GM18861 (cell line): ENCODE results near the gene LLGL2.

ENCODE experiments used
- ATAC-seq: cut with Tn5 transposase; IDR thresholded peaks from one replicate; pipeline ENCODE4 v1.9.1; 2021; ENCODE audit not compliant: unreplicated experiment

Gene LLGL2

DNA sequence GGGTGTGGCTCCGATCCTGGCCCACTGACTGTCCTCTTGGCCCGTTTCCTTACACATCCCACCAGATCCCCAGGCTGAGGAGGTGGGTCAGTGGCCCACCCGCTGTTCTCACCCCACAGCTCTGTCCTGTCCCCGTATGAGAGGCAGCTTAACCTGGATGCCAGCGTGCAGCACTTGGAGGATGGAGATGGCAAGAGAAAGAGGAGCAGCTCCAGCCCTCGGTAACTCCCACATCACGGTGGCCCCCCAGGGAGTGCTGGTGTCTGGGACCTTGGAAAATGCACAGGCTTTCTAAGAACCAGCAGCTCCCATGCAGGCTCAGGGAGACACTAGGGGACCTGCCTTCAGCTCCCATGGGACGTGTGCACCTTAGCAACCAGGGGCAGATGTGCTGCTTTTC lies 4.2 kb upstream of the LLGL2 start:
- ATAC-seq, result no peak

DNA sequence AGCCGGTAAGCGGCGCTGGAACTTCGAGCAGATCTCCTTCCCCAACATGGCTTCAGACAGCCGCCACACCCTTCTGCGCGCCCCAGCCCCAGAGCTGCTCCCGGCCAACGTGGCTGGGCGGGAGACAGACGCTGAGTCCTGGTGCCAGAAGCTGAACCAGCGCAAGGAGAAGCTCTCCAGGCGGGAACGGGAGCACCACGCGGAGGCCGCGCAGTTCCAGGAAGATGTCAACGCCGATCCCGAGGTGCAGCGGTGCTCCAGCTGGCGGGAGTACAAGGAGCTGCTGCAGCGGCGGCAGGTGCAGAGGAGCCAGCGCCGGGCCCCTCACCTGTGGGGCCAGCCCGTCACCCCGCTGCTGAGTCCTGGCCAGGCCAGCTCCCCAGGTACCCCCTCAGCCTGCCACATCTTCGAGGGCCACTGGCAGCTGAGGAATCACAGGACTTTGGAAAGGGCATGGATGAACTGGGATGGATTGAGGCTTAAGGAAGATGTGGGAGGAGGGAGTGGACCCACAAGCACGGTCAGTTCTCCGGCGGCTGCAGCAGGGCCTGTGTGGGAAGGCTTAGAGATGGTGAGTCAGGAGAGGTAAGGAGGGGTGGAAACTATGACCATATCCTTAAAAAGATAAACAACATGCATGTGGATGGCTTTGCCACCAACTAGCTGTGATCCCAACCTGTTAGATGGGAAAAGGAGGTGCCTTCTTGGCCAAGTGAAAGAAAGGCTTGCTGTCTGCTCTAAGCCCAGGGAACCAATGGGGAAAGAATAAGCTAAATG lies 3.4 kb upstream of the LLGL2 start:
- no peak for ATAC-seq

DNA sequence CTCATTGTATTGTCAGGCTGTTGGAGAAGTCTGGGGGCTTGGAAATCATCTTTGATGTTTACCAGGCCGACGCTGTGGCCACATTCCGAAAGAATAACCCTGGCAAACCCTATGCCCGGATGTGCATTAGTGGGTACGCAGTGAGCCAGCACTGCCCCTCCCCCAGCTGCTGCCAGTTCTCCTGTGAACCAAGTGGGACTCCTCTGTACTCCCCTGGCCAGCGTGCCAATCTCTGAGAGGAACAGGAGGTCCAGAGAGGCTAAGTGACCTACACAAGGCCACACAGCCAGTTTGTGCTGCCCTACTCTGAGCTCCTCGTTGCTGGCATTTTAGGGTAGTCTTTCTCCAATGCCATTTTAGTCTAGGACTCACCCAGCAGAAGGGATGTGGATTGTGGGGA lies 1.9 kb upstream of the LLGL2 start:
- ATAC-seq, result no peak

DNA sequence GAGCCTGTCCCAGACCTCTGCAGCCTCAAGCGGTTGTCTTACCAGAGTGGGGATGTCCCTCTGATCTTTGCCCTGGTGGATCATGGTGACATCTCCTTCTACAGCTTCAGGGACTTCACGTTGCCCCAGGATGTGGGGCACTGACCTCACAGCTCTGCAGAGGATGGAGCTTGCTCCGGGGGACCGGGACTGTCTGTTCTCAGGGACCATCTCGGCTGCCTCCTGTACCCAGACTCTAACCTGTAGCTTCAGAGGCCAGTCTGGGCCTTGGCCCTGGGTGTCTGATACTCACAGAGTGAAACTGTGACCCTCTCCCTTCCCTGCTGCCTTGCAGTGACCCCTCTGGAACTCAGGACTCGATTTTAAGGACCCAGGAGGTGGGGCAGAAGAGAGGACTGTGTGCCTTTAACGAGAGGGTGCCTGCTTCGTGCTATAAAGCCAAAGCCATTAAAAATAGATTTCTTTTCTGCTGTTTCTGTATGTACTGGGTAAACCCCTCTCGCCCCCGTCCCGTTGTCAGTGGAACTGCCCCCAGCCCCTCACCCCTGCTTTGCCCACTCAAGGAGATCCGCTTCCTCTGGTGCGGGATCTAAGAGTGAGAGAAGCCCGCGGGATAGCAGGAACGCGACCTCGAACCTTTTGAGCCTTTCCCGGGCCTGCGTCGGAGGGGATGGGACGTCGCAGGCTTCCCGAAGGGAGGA lies 1.1 kb upstream of the LLGL2 start:
- ATAC-seq, result no peak

DNA sequence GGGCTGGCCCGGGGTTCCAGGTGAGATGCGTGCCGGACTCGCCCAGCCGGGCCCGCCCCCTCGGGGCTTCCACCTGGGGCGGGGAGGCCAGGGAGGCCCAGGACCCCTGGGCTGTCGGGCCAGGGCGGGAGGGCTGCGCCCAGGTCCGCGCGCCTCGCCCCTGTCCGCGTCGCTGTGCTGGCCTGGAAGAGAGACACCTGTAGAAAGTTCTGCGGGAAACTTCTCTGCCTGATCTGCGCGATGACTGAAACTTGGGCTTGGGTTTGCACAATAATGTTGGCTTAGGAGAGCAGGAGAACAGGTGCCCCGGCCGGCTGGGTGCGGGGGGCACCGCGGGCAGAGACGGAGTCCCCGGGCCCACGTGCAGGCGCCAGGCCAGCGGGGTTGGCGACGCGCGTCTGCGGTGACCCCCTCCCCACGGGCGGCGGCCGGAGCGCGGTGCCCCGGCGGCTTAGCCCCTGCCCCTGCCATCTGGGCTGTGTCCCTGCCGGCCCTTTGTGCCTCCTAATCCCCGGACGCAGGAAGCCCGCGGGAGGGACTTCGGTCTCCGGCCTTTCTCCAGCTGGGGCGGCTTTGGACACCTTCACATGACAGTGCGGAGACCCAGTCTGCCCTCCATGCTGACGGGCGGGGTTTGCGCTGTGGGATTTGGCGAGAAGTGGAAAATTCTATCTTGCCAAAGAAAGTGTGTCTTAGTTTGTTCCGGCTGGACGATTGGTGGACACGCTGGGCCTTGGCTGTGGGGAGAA lies 483 bp downstream of the LLGL2 start:
- peak; percentile 3 for ATAC-seq

DNA sequence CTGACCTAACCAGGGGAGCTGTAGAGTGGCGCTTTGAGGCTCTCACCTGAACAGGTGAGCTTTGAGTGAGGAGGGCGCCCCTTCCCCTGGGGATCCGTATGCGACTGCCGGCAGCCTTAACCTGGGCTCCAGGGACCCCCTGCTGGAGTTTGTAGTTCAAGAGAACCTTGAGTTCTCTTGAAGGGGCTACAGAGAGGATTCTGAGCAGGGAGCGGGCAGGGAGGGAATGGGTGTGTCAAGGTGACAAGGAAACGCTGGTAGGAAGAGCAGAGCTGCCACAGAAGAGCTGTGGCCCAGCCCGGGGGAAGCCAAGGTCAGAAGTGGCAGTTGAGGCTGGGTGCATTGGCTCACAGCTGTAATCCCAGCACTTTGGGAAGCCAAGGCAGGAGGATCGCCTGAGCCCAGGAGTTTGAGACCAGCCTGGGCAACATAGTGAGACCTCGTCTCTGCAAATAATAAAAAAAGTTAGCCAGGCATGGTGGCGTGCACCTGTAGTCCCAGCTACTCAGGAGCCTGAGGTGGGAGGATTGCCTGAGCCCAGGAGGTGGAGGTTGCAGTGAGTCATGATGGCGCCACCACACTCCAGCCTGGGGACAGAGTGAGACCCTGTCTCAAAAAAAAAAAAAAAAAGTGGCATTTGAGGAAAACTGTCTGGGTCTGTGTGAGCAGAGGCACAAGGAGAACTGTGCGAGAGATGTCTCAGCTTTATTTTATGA lies 1.2 kb downstream of the LLGL2 start:
- no peak for ATAC-seq

DNA sequence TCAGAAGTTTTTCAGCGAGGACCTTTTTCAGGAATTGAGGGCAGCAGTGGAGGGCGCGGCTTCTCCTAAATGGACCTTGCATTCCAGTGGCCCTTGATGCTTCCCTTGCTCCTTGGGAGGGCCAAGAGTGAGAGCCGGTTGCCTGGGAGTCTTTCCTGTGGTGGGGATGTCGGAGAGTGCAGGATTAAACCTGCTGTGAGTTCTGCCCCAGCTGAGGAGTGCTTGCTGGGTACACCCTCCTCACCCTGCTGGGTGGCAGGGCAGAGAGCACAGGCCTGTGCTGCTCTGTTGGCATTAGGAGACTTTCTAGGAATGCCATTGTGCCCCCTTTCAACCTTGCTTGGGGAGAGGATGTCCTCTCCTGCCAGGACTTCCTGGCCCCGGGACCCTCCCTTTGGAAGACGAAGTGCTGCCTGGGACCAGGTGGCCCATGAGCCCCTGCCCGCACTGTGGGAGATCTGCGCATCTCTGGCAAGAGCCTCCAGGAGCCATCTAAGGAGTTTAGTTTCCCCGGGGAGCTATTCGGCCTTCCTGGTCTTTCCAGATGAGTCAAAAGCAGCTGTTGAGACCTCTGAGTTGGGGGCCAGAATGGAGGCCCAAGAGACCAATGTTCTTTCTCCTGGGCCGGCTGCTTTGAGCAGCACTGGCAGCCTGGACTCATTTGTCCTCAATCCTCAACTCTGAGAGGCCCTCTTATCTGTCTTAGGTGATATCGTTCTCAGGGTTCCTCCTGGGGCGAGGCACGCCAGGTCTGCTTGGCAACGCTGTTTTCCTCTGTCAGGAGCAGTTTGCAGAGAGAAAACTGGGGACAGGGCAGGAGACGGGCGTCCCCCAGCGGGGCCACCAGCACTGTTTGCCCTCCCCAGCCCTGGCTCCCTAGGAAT lies 5.6 kb downstream of the LLGL2 start:
- ATAC-seq, result no peak

DNA sequence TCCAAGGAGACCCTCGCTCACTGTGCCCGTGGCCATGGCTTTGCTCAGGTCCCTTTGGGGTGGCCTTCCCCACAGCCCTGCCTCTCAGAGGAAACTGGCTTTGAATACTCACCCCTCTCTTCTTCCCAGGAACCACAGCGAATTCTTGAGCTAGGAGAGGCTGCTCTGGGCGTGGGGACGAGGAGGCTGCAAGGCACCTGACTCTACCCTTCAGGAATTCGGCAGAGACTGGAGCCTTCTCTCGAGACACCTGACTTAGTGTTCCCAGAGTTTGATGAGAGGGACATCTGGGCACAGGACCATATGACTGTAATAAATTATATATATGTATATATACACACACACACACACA lies 6.2 kb downstream of the LLGL2 start:
- ATAC-seq, result no peak

DNA sequence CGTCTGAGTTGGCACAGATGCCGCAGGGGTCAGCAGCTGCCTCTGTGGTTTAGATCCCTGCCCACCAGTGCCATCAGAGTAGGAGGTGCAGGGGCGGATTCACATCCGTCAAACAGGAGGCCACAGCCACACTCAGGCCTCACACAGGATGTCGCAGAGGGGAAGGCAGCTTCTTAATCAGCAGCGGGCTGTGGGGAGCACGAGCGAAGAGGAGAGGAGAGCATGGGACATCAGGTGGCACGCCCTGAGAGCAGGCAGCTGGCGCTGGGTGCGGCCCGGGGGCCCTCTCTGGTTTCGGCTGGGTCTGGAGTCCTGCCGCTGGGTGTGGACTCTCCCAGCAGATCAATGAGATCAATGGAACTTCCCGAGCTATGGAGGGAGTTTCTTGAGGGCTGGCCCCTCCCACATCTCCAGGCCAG lies 9.6 kb downstream of the LLGL2 start:
- no peak for ATAC-seq

DNA sequence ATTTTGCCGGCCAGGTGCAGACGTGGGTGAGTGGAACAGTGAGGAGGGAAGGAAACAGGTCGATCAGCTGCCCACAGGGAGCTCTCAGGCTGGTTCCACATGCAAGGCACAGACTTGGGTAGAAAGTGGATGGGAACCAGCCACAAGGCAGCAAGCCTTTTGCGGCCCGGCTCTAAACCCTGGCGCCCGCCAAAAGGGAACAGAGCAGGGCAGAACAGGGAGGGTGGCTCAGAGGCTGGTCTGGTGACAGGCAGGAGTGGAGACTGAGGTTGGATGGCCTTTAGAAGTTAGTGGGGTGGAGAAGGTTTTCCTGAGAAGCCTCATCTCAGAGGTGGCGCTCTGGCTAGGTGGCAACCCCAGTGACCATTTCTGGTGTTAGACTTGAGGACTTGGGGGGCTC lies 10.4 kb downstream of the LLGL2 start:
- ATAC-seq, result no peak

DNA sequence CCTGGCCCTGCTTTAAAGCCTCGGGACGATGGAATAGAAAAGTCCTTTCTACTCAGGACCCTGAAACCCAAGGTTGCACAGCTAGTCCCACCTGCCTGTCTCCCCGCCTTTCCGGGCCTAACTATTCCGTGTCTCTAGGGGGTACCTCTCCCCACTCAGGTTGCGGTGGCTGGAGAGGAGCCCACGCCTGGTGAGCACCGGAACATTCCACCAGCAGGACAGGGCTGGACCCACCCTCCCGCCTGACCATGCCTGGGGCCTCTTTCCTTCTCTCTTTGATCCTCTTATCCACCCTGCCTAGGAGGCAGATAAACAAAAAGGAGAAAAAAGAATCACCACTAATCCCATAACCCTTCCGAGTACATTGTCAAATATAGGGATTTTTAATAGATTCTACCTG lies 10.9 kb downstream of the LLGL2 start:
- ATAC-seq, result no peak

DNA sequence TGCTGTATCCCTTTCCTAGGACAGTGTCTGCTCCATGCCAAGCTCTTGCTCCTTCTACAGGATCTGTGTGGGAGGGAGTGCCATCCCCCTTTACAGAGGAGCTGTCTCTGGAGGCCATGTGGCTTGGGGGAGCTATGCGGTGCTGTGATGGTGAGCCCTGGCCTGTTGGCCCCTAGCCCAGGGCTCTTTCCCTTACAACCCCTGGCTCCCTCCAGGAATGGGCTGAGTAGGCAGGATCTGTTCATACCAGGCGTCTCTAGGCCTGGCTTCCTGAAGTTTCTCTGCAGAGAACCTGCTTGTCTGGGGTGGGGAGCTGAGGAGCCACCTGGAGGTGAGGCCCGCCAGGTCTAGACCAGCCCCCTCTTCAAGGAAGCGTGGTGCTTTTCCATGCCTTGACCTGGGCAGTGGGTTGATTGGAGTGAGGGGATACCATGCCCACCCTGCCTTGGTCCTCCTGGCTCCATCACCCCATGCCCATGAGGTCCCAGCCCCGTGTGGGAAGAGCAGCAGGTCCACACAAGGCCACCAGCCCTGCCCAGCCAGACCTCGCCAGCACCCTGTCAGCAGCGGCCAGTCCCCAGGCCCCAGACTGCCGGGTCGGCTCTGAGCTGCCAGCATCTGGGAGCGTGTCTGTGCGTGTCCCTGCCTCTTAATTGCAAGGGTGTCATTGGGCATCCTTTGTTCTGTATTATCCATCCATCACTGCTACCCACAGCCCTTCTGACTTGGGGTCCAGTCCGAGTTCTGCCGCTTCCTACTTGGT lies 14.7 kb downstream of the LLGL2 start:
- no peak for ATAC-seq

DNA sequence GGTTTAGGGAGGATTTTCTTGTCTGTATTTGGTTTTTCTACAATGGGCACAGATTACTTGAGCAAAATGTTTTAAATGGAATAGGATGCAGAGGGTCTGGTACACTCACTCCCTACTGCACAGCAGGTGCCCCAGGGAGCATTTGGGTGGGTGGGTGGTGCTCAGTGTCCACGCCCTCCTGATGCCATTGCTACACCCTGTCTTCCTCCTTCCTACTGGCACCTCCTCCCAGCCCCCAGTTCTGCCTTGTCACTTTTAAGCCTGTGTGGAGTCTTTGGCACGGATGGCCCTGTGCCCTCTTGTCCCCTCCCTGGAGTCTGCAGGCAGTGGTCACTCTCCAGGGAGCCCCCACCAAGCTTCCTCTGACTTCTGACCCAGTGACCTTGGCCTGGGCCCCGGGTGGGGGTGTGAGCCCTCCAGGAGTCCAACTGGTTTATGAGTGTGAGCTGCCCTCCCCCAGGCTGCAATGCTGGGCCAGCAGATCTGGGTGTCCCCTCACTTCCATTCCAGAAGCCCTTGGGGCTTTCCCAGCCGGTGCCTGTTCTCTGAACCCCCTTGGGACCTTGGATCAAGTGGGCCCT lies 15.5 kb downstream of the LLGL2 start:
- no peak for ATAC-seq

DNA sequence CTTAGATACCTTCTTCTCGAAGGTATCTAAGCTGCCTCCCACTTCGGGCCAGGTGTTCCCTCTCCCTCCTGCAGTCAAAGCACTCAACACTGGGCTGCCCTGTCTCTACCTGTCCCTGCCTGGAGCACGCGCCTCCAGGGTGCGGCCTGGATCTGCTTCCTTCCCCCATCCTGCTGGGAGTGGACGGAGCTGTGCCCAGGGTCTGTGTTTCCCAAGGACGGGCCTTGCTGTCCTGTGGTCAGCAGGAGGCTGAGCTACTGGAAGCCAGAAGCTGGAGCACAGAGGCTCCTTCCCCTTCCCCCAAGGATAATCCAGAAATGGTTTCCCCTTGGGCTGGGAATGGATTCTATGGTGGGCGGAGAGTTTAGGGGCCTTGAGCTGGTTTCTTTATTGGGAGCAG lies 16.7 kb downstream of the LLGL2 start:
- ATAC-seq, result no peak

DNA sequence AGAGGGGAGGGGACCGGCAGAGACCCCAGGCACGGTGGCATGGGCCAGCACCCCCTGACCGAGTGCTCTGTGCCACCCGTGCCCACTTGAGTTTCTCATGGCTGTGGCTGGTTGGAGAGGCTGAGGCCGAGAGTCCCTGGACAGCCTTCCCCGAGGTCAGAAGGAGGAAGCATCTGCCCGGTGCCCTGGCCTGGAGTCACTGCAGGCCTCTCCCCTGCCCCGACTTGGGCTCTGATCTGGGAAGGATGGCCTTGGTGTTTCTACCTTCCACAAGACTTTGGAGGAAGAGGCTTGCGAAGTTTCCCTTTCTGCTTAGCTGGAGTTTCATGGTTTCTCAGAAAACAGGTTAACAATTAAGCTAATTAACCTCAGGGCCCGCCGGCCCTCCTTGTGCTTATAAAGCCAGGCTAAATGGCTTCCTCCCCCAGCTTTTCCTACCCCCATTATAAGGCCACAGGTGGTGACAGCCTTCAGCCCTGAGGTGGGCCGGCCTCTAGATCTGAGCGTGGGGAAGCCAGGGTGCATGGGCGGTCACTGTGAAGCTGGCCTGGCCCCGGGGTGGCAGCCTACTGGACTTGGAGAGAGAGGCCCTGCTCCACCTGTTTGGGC lies 17.3 kb downstream of the LLGL2 start:
- no peak for ATAC-seq

DNA sequence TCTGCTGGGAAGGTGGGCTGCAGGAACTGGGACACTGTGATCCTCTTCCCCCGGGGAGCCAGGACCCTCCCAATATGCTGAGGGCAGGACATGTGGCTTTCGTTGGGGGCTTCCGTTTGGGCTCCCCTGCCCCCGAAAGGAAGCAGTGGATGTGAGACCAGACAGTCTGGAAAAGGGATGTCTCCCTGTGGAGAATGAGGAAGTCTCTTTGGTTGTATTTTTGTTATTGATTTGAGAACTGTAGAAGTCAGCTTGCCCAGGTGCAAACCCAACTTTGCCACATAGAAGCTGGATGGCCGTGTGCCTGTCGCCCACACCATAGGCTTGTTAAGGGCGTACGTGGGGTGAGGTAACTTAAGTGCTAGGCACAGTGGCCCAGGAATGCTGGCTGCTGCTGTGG lies 18.8 kb downstream of the LLGL2 start:
- ATAC-seq, result no peak

DNA sequence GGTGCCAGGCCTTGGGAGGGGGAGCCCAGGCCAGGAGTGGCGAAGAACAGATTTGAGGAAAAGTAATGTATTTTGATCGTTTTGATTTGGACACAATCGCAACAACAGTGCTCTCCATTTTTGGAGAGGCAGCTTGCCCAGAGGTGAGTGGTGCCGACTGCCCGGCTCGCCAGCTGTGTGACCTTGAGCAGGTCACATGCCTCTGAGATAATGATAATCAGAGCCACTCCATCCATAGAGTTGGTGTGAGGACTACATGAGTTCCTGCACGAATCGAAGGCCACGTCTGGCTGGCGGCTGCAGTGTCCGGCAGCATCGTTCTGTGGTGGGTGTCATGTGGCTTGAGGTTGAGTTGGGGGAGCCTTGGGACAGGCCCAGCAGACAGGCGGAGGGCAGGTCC lies 20.7 kb downstream of the LLGL2 start:
- no peak for ATAC-seq

DNA sequence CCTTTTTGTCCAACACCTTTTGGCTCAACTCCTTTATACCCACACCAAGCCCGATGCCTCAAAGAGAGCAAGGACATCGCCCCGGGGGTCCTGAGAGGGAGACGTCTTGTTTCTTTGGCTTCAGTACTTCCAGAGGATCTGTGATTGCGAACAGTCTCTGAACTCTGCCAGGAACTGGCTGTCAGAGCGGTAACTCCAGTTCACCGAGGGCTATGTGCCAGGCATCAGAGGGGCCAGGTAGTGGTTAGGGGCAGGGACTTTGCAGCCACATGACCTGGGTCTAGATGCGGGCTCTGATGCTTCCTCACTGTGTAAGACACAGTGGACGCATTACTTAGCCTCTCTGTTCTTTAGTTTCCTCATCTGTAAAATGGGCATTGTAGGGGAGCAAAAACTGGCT lies 21.6 kb downstream of the LLGL2 start:
- no peak for ATAC-seq

DNA sequence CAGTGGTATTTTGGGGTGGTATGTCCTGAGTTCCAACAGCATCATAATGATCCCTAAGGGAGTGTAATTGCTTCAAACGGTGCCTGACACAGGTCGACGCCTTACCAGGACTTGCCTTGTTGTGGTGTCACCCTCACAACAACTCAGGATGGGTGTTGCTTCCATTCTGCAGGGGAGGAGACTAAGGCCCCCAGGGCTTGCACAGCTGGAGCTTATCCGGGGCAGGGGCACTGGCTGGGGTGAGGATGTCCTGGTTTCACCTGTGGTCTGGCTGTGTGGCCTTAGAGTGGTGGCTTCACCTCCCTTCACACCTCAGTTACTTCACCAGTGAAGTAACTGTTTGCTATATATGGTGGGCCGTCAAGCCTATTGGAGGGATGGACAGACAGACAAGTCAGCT lies 23.3 kb downstream of the LLGL2 start:
- no peak for ATAC-seq
